ENCODE results near the gene SOX10.

Gene SOX10

DNA sequence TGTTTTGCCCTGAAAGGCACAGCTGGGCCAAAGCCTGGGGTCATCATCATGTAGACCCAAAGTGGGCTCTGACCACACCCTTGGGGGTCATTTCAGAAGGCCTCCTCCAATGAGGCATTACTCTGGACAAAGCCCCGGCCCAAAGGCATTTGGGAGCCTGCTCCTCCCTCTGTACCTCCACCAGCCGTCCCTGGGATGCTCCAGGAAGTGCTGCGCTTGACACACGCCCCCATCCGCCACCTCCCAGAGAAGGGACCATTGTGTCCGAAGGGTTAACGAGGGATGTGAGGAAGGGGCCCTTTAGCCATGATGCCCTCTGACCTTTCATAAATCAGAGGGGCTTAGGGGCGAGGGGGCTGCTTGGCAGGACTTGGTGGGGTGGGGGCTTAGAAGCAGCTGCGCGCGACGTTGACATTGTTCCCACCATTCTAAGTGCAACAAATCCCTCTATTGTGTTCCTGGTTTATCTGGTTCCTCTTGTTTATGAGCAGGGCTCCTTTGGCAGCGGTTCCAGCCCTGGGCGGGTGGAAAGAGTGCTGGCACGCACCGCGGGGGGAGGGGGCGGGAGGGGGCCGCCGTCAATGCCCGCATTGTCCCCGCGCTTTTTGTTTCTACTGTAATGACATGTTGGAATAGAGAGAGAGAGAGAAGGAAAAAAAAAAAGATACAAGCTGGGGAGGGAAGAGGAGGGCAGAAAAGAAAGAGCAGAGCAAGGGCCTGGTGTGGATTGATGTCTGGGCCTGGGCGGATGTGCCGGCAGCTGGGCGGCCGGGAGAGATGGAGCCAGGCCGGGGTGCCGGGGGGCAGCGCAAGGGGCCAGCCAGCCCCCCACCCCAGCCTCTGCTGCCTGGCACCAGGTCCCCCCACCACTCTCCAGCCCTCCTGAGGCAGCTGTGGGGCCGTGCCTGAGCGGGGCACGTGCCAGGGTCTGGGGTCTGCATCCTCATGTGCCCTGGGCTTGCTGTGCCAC, 32.1 kb upstream of the SOX10 start:
- no peak for DNase-seq (ENCODE audit: low spot score)

DNA sequence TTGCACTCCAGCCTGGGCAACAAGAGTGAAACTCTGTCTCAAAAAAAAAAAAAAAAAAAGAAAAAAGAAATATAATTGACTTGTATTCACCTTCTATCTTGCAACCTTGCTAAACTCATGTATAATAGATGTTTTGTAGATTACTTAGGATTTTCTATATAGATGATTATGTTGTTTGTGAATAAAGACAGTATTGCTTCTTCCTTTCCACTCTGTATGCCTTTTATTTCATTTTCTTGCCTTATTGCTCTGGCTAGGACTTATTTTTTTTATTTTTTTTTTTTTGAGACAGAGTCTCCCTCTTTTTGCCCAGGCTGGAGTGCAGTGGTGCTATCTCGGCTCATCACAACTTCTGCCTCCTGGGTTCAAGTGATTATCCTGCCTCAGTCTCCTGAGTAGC, 29.7 kb upstream of the SOX10 start:
- FAIRE-seq (no peak), DNase-seq (ENCODE audit: low spot score) (no peak)

More for the DNA sequence above, 32.1 kb upstream of the SOX10 start:
- no peak for FAIRE-seq

DNA sequence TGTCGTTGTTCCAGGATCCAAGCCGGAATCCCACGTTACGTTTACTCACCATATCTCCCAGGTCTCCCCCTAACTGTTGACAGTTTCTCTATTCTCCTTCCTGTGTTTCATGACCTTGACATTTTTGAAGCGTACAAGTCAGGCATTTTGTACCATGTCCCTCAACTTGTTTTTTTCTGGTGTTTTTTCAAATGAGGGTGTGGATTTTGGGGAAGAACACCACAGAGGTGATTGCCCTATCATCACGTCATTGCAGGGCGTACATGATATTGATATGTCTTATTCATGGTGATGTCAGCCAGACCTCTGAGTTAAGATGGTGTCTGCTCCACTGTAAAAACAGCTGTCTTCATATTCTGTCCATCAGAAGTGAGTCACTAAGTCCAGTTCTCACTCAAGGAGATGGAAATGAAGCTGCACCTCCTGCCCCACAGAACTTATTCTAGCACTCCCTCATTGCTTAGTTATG, 28.3 kb upstream of the SOX10 start:
- DNase-seq (ENCODE audit: low spot score): no peak
- no peak for FAIRE-seq

DNA sequence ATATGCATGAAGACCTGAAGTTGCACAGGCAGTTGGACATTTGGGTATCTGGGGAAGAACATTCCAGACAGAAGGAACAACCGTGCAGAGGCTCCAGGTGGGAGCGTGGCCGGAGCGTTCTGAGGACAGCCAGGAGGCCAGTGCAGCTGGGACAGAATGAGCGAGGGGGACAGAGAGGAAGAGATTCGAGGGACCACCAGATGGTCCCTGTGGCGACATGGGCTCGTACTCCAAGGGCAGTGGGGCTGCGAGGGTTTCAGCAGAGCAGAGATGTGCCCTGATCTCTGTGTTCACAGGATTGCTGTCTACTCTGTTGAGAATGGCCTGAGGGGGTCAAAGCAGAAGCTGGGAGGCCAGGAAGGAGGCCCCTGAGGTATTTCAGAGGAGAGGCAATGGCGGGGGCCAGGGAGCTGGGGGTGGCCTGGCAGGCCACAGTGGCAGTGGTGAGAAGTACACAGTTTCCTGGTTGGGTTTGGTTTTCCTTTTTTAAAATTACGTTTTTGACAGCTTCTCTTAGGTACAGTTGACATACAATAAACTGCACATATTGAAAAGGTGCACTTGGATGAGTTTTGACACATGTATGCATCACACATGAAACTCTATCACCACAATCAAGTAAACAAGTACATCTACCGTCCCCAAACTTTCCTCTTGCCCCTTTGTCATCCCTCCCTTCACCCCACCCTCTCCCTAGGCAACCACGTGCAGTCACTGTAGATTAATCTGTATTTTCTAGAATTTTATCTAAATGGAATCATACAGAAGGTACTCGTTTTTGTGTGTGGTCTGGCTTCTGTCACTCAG, 24.8 kb upstream of the SOX10 start:
- FAIRE-seq (no peak), DNase-seq (ENCODE audit: low spot score) (no peak)

DNA sequence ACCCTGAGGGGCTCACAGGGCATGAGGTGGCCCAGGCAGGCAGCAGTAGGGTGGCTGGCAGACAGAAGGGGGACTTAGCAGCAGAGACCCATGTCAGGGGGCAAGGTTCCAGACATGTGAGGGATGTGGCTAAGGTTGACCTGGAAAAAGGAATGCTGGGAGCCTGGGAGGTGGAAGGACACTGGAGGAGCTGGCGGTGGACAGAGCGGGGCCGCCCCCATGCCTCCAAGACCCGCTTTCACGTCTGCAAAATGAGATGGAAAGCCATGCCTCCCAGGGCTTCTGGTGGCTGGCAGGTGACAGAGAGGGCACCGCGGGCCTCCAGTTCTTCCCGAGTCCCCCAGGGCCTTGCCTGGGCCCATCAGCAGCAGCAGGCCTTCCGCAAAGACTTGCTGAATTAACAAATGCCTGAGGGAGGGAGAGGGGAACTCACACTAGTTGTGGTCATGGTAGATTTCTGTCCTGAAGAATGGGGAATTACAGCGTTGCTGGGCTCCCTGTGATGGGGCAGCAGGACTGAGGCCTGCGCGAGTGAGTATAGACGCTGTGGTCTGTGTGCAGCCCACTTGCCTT, 23.1 kb upstream of the SOX10 start:
- FAIRE-seq: no peak

DNA sequence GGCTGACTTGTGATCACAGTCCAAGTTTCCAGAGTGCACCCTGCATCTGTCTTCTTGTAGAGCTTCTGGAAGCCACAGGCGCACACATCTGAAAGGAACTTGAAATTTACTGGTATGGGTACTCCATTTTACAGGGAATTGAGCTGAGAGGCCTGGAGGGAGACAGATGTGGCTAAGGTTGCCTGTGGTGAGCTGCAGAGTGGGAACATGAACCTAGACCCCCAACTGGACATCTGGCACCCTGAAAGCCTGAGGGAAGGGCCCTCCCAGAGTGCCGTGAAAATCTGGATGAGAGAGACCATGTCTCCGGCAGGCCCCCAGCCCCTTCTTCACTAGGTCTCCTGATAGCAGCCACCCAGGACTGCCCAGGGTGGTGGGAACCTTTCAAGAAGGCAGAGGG, 22.6 kb upstream of the SOX10 start:
- FAIRE-seq: no peak

More for the DNA sequence above, 23.1 kb upstream of the SOX10 start:
- no peak for DNase-seq (ENCODE audit: low spot score)

DNA sequence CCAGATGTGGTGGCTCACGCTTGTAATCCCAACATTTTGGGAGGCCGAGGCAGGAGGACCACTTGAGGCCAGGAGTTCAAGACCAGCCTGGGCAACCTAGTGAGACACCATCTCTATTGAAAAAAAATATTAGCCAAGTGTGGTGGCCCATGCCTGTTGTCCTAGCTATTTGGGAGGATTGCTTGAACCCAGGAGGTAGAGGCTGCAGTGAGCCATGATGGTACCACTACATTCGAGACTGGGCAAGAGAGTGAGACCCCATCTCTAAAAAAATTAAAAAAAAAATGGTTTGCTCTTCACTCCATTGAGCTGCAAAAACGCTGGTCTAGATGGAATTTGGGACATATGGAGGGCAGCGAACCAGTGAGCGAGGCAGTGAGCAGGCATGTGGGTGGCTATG, 21.6 kb upstream of the SOX10 start:
- no peak for FAIRE-seq
- no peak for DNase-seq (ENCODE audit: low spot score)

More for the DNA sequence above, 22.6 kb upstream of the SOX10 start:
- DNase-seq (ENCODE audit: low spot score): no peak

DNA sequence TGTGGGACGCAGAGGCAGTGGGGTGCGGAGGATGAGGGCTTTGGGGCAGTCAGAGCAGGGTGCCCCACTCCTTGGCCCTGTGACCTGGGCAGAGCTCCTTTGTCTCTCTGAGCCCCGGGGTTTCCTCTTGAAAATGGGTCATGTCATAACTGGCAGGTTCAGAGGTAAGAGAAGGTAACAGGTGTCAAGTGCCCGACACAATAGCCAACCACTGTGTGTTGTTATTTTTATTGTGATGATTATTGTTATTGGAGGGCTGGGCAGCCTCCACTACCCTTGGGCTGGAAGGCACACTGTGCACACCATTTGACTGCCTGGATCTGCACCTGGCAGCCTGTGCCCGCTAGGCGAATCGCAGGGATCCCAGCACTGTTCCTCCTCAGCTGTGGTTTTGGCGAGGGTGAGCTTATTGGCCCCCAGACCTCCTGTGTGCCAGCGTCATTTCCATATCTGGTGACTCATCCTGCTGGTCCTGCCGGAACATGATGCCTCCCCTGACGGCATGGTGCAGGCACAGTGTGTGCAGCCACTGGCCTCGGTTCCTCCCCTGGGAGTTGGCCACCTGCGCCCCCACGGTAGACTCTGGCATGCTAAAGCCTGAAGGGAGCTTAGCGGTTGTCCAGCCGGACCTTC, 15.4 kb upstream of the SOX10 start:
- FAIRE-seq: no peak

DNA sequence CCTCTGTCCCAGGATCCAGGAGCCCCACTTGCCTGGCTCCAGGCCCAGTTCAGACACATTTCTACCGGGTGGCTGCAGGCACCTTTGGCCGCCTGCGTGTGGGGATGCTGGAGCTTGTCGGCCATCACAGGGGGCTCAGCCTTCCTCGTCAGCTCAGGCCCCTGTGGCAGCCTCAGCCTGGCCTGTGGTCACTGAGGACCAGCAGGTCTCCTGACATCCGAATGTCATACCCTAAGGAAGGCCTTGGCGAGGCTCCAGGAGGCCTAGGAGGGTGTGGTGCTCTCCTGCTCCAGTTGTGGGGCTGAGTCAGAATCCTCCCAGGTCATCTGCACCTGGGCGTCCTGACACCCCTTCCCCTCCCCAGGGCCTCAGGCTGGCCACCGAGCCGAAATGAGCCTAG, 14.9 kb upstream of the SOX10 start:
- no peak for DNase-seq (ENCODE audit: low spot score)
- FAIRE-seq: no peak

More for the DNA sequence above, 15.4 kb upstream of the SOX10 start:
- no peak for DNase-seq (ENCODE audit: low spot score)

DNA sequence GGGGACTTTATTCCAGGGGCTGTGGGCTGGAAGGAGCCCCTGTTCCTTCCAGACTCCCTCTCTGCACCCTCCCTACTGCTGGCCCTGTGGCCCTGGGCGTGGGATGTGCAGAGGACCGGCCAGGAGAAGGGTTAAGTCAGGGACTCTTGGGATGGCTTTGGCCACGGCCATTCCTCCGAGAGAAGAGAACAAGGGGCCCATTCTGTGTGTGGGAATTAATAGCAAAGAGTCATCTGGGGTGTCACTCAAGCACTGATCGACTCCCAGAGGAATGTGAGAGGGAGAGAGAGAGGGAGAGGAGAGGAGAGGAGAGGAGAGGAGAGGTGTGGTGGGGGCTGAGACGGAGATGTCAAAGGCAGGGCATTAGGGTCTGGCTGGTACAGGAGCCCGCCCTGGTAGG, 14.2 kb upstream of the SOX10 start:
- no peak for FAIRE-seq
- no peak for DNase-seq (ENCODE audit: low spot score)

DNA sequence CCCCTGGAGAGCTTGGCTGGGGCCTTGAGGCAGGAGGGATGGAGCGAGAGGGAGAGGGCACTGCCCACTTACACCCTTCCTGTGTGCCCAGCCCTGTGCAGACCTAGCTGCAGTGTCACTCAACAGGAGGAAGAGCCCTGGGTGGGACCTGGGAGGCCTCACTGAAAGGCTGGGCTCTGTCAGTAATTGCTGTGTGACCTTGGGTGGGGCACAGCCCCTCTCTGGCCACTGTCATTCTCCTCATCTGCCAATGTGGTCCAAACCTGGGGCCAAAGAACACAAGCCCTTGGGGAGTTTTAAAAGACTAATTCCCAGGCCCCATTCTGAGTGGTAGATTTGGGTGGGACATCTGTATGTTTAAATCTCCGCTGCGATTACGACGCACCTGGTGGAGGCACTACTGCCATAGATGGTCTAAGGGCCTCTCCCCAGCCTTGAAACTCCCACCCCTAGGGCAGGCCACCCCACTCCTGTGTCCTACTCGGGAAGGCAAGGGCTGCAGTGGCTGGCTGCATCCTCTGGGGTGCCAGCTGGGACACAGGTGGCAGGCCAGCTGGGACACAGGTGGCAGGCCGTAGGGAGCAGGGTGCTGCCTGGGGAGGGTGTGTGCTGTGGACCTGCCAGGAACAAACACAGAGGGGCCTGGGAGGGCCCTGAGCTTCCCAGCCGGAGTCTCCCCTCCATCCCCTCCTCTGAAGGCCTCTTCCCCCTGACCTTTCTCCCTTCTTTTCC, 12.3 kb upstream of the SOX10 start:
- FAIRE-seq (no peak), DNase-seq (ENCODE audit: low spot score) (no peak)

DNA sequence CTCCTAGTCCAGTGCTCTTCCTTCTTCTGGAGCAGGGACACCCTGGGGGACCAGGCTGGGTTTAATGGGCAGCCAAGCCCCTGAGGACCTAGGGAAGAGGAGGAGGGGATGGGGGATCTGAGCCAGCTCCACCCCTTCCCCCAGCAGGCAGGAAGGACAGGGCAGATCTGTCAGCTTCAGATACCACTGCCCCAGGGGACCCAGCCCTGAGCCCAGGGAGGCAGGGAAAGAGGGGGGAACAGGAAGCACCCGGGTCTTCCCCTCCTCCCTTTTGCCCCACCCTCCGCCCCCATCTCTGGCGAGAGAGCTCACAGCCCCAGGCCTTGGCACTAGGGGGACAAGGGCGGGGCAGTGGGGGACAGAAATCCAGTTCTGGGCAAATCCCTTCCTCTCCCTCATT, 11.7 kb upstream of the SOX10 start:
- FAIRE-seq: no peak

DNA sequence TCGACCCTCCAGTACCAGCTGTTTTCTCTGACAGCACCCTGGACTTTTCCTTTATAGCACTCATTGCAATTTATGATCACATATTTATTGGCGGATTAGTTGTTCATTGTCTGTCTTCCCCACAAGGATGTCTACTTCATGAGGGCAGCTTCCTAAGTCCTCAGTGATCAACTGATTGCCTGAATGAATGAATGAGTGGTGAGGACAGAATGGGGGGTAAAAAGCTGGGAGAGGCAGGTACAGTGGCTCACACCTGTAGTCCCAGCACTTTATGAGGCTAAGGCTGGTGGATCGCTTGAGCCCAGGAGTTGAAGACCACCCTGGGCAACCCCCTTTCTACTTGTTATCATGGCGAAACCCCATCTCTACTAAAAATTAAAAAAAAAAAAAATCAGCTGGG, 11.1 kb upstream of the SOX10 start:
- FAIRE-seq (no peak), DNase-seq (ENCODE audit: low spot score) (no peak)

More for the DNA sequence above, 11.7 kb upstream of the SOX10 start:
- DNase-seq (ENCODE audit: low spot score): no peak

DNA sequence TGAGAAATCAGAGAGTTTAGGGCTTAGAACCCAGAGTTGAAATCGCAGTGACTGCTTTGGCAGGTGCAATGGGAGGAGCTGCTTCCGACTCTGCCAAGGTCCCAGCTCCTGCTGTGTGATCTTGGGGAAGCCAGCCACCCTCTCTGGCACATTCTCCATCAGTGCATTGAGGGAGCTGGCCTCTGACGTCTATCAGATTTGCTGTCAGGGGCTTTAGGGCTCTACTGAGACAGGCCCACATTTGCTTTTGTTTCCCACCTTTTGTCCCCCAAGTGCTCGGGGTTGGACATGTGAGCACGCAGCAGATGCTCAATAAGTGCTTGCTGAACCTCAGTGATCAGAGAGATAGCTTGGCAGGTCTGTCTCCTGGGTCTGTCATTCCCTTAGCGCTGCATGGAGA, 10.6 kb upstream of the SOX10 start:
- no peak for FAIRE-seq
- no peak for DNase-seq (ENCODE audit: low spot score)

DNA sequence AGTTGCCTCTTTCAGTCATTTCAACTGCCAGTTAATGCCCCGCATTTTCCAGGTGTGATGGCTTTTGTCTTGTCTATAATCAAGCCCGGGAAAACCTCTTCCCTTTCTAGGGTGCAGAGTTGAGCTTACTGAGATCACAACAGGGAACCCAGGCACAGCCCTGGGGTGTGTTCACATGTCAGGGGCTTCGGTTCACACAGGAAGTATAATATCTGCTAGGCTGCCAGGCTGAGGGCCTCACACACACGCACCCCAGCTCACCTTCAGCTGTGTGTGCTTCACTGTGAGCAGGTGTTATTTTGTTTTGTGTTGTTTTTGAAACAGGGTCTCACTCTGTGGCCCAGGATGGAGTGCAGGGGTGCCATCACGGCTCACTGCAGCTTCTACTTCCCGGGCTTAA, 9.7 kb upstream of the SOX10 start:
- no peak for FAIRE-seq
- no peak for DNase-seq (ENCODE audit: low spot score)

DNA sequence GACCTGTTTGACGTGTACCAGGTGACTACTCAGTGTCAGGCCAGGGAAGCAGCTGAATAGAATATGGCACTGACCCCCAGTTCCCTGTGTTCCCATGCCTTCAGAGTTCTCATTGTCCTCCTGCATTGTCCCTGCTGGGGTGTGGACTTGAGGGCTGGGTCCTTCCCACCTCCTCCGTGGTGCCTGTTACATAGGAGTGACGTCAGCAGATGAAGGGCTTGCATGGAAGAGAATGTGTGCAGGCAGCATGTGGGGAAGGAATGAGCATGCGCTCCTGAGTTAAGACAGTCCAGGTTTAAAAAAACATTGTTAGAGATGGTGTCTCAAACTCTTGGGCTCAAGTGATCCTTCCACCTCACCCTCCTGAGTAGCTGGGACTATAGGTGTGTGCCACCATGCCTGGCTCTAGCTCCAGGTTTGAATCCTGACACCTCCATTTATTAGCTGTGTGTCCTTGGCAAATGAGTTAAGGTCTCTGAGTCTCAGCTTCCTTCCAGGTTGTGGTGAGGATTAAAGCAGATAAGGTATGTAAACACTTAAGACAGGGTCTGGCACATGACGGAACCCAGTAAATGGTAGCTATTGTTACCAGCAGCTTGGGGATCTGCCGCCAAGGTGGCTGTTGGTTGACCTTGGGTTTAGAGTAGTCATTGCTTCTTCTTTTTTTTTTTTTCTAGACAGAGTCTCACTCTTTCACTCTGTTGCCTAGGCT, 7.5 kb upstream of the SOX10 start:
- FAIRE-seq (no peak), DNase-seq (ENCODE audit: low spot score) (no peak)

DNA sequence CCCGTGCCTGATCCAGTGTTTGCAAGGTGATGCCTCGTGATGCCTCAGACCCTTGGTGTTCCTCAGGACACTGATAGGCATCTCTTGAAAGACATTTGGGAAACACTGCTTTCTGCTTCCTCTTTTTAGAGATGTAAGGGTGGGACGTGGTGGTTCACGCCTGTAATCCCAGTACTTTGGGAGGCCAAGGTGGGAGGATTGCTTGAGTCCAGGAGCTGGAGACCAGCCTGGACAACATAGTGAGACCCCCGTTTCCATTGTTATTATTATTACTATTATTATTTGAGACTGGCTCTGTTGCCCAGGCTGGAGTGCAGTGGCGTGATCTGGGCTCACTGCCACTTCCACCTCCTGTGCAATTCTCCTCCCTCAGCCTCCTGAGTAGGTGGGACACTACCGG, 6.5 kb upstream of the SOX10 start:
- DNase-seq (ENCODE audit: low spot score) (no peak), FAIRE-seq (no peak)

DNA sequence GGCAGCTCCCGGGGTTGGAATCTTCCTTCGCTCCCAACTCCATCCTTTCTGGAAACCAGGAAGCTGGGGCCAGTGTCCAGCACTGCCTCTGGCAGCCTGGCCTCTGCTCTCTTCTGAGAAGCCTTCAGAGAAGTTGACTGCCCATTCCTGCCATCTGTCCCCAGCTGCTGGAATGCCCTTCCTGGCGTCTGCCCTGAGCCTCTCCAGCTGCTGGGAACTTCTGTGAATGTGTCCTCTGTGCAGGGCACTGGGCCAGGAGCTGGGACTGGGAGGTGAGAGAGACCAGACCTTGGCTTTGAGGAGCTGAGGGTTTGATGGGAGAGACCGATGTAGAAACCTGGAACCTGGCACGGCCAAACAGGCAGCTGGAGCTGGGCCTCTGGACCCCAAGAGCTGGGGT, 5.9 kb upstream of the SOX10 start:
- no peak for FAIRE-seq

DNA sequence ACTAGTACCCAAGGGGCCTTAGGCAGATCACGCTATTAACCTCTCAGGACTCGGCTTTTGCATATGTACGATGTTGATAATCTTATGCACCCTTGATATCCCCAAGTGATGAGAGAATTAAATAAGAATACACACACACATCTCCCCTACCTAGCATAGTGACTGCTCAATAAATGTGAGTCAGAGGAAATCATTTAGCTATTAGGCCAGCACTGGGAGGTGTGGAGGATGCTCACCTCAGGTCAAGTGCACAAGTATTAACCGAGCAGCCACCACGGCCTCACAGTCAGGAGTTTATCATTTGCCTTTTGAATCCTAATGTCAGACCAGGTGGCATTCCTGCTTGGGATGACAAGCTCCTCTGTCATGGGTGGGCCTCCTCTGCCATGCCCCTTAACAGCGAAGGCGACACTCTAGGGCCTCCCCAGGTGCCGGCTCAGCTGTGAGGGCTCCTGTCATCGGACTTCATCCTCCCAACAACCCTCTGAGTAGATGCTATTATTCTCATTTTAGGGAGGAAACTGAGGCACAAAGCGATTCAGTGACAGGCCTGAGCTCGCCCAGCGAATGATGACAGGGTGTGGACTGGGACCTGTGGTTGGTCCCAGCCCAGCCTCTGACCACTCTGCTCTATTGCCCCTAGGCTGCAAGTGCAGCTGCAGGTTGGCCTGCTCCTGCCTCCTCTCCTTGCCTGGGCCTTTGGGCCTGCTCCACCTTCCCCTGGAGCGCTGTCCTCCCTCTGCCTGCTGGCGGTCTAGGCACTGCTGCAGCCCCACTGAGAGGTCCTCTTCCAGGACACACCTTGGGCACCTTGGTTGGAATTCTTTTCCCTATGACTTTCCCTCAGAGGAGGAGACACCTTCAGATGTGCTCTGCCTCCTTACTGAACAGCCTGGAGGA, 5.0 kb upstream of the SOX10 start:
- FAIRE-seq (no peak), DNase-seq (ENCODE audit: low spot score) (no peak)

More for the DNA sequence above, 5.9 kb upstream of the SOX10 start:
- DNase-seq (ENCODE audit: low spot score): no peak

Measured in RCC 7860 (cell line).